GM20431 (cell line): ENCODE results near the gene HSD3B2.
"Not testable (repeated sequence)": the region's sequence is repeated elsewhere in the genome, so short reads cannot be mapped to it uniquely, and the experiment has no call there.

Source experiments
- in situ Hi-C: fragments of 300-500 bp; cut with MseI, MboI; formaldehyde crosslinking; loops from one replicate; pipeline ENCODE4 v1.15.0; 2020; ENCODE audit warnings: low sequenced_read_pairs; ENCODE audit not compliant: unreplicated experiment

The HSD3B2 gene

GRCh38 chr1:119414950-119415349 is at the start of gene HSD3B2:
Gene HSD3B2, plus strand, starts transcription at chr1:119415150. Its CDS starts 270 bp downstream, at chr1:119415420.
- in situ Hi-C loops = no loop called here

GRCh38 chr1:119366424-119366823 is 48.5 kb upstream of the HSD3B2 start:
- in situ Hi-C loops = loop anchor here (5.0 kb wide), 1 partner anchor 79 kb away; no protein-coding TSS in a partner anchor

GRCh38 chr1:119367432-119368124 is 47.4 kb upstream of the HSD3B2 start:
- in situ Hi-C loops = loop anchor here (5.0 kb wide), 1 partner anchor 80 kb away; no protein-coding TSS in a partner anchor

GRCh38 chr1:119368554-119368953 is 46.4 kb upstream of the HSD3B2 start, which contains the start of gene HAO2:
Gene HAO2, plus strand, starts transcription at chr1:119368785. Its CDS starts 12,301 bp downstream, at chr1:119381086.
- in situ Hi-C loops = loop anchor here (5.0 kb wide), 1 partner anchor 81 kb away; no protein-coding TSS in a partner anchor

GRCh38 chr1:119370748-119371147 is 44.2 kb upstream of the HSD3B2 start:
- in situ Hi-C loops = no loop called here

- in situ Hi-C loops = no loop called here
Observed at GRCh38 chr1:119371815-119372214, 43.1 kb upstream of the HSD3B2 start.

- in situ Hi-C loops = no loop called here
Observed at GRCh38 chr1:119372503-119373086, 42.4 kb upstream of the HSD3B2 start.

- in situ Hi-C loops = no loop called here
Observed at GRCh38 chr1:119373465-119373864, 41.5 kb upstream of the HSD3B2 start.

- in situ Hi-C loops = no loop called here
Observed at GRCh38 chr1:119374208-119374874, 40.6 kb upstream of the HSD3B2 start.

- in situ Hi-C loops = no loop called here
Observed at GRCh38 chr1:119375366-119375765, 39.6 kb upstream of the HSD3B2 start.

- in situ Hi-C loops = no loop called here
Observed at GRCh38 chr1:119376594-119376993, 38.4 kb upstream of the HSD3B2 start.

GRCh38 chr1:119377594-119377993 is 37.4 kb upstream of the HSD3B2 start:
- in situ Hi-C loops = not testable (repeated sequence)

GRCh38 chr1:119379117-119379516 is 35.8 kb upstream of the HSD3B2 start:
- in situ Hi-C loops = no loop called here

GRCh38 chr1:119380304-119380703 is 34.6 kb upstream of the HSD3B2 start:
- in situ Hi-C loops = no loop called here

GRCh38 chr1:119380983-119381662 is 33.8 kb upstream of the HSD3B2 start:
- in situ Hi-C loops = no loop called here

- in situ Hi-C loops = no loop called here
Observed at GRCh38 chr1:119384591-119384990, 30.4 kb upstream of the HSD3B2 start.

- in situ Hi-C loops = no loop called here
Observed at GRCh38 chr1:119385650-119386049, 29.3 kb upstream of the HSD3B2 start.

GRCh38 chr1:119387858-119388257 is 27.1 kb upstream of the HSD3B2 start:
- in situ Hi-C loops = no loop called here

GRCh38 chr1:119388450-119388849 is 26.5 kb upstream of the HSD3B2 start:
- in situ Hi-C loops = no loop called here

GRCh38 chr1:119390526-119390925 is 24.4 kb upstream of the HSD3B2 start:
- in situ Hi-C loops = no loop called here
